ENCODE results near the gene MS4A14.

DNA sequence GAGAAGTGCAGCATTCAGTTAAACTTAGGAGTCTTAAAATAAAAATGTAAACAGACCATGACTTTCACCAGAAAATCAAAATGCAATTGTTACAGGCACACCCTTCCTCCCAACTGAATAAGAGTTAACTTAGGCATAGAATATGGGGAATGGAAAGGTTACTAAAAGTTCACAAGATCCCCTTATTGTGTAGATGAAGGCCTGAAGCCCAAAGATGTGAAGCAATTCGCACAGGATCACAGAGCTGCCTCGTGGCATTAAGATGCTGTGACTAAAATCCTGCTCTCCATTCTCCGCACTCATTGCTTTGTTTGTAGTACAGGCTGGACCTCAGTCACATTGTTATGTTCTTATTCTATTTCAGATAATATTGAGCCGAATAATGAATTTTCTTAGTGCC lies 37.1 kb downstream of the MS4A14 start:
- TF ChIP-seq CTCF (IDR thresholded peaks at IDR 0.05; ENCODE audit: low read depth, low read length, poor library complexity, severe bottlenecking) (no peak), EZH2phosphoT487 (IDR thresholded peaks at IDR 0.05; ENCODE audit: borderline replicate concordance, low read length) (no peak)
